Prostate gland (tissue), 2 donors: ENCODE data around the gene ZMAT5. TPM values are rescaled to one million over a fixed set of nuclear protein-coding genes. Genes with fewer than 3 reads are reported as not detected.

Experiments used
- DNase-seq: peaks from one replicate; pipeline ENCODE4 v3.0.0-alpha.2; 2019; ENCODE audit warnings: low spot score
- H3K27ac ChIP-seq, 2 donors: fragments of 200-600 bp; sonication (generic); 2 replicates each; pipeline ENCODE4 v1.5.1; 2017 to 2019
- H3K27me3 ChIP-seq: fragments of 200-600 bp; sonication (generic); replicated peaks from 2 replicates; pipeline ENCODE4 v1.5.1; 2019; ENCODE audit not compliant: insufficient read depth
- H3K36me3 ChIP-seq, 2 donors: fragments of 200-600 bp; sonication (generic); 1 replicate in 1 of 2; 2 replicates in 1 of 2; pipeline versions ENCODE4 v1.5.1 to v1.8.1; 2017 to 2019
- H3K4me1 ChIP-seq: fragments of 200-600 bp; sonication (generic); replicated peaks from 2 replicates; pipeline ENCODE4 v1.5.1; 2019
- H3K4me3 ChIP-seq, 2 donors: fragments of 200-600 bp; sonication (generic); 2 replicates each; pipeline ENCODE4 v1.5.1; 2017 to 2019
- H3K9me3 ChIP-seq: fragments of 200-600 bp; sonication (generic); 2 replicates; pipeline ENCODE4 v1.5.1; 2017
- CTCF ChIP-seq, 4 experiments: fragments of 200-600 bp in 2 of 4; fragments of 450-650 bp in 2 of 4; sonication (generic) in 2 of 4; IDR thresholded peaks; 1 replicate in 3 of 4; 2 replicates in 1 of 4; pipeline ENCODE4 v1.5.1; 2016 to 2019; ENCODE audit warnings: antibody characterized with exemption in 4 of 4, mild to moderate bottlenecking in 2 of 4, moderate library complexity in 2 of 4
- POLR2A ChIP-seq: fragments of 450-650 bp; IDR thresholded peaks from one replicate; pipeline ENCODE4 v1.6.1; 2016; ENCODE audit warnings: antibody characterized with exemption, mild to moderate bottlenecking
- POLR2AphosphoS5 ChIP-seq: sonication (generic); formaldehyde crosslinking; IDR thresholded peaks from one replicate; pipeline ENCODE4 v1.6.1; 2017; ENCODE audit warnings: antibody characterized with exemption
- WGBS: methylation state at CpG from one replicate; pipeline ENCODE4 v1.1.5; 2018; 5-methylcytosine and 5-hydroxymethylcytosine counted together
- intact Hi-C: fragments of 100-400 bp; cut with DNase I; formaldehyde crosslinking; loops from one replicate; pipeline ENCODE4 v1.14.2; 2022
- total RNA-seq, 2 donors: library from RNA; depleted of rRNA; stranded (reverse); fragments of >200 nt; gene quantifications; one replicate each; pipeline ENCODE4 v1.1.0, GENCODE V29; 2016

Gene ZMAT5
- total RNA-seq, 2 donors from 2014 or later: 32.9 to 33.5 TPM

GRCh38 chr22:29753808-29754657 is 12.8 kb downstream of the ZMAT5 start:
- no peak overlapping the region for H3K4me3 ChIP-seq
- no peak for DNase-seq
- H3K4me1 ChIP-seq: no peaks in the 10 kb centered on the region
- no peaks in the 10 kb centered on the region for H3K36me3 ChIP-seq
- no peak overlapping the region for H3K27ac ChIP-seq
- no peaks in the 10 kb centered on the region for H3K9me3 ChIP-seq
- TF ChIP-seq CTCF (IDR thresholded peaks at IDR 0.05): no peak
- no peak for TF ChIP-seq POLR2A
- no peak for TF ChIP-seq POLR2AphosphoS5
- intact Hi-C loops: no loop called here
- WGBS: 91% methylated on average over 16 of the region's 16 CpGs
- no peaks in the 10 kb centered on the region for H3K27me3 ChIP-seq

GRCh38 chr22:29751669-29752068 is 15.1 kb downstream of the ZMAT5 start:
- no peaks in the 10 kb centered on the region for H3K9me3 ChIP-seq
- intact Hi-C loops: no loop called here
- no peaks in the 10 kb centered on the region for H3K4me1 ChIP-seq
- TF ChIP-seq CTCF (IDR thresholded peaks at IDR 0.05): no peak
- no peak overlapping the region for H3K4me3 ChIP-seq
- WGBS: 86% methylated on average over 2 of the region's 2 CpGs
- H3K27ac ChIP-seq: no peak overlapping the region
- no peaks in the 10 kb centered on the region for H3K36me3 ChIP-seq
- no peak for DNase-seq
- H3K27me3 ChIP-seq: no peaks in the 10 kb centered on the region

GRCh38 chr22:29750559-29751538 is 16.0 kb downstream of the ZMAT5 start:
- intact Hi-C loops: no loop called here
- Histone ChIP-seq H3K27me3 (no peaks in the 10 kb centered on the region), H3K36me3 (no peaks in the 10 kb centered on the region), H3K4me1 (no peaks in the 10 kb centered on the region), H3K27ac (no peak overlapping the region), H3K9me3 (no peaks in the 10 kb centered on the region), H3K4me3 (no peak overlapping the region)
- no peak for DNase-seq
- WGBS: 78% methylated on average over 11 of the region's 11 CpGs
- TF ChIP-seq POLR2A (no peak), CTCF (IDR thresholded peaks at IDR 0.05) (no peak), POLR2AphosphoS5 (no peak)

GRCh38 chr22:29750029-29750428 is 16.8 kb downstream of the ZMAT5 start:
- no peak for DNase-seq
- intact Hi-C loops: no loop called here
- H3K27me3 ChIP-seq: no peaks in the 10 kb centered on the region
- no peak overlapping the region for H3K27ac ChIP-seq
- no peak overlapping the region for H3K4me3 ChIP-seq
- no peaks in the 10 kb centered on the region for H3K36me3 ChIP-seq
- no peaks in the 10 kb centered on the region for H3K4me1 ChIP-seq
- no peak for TF ChIP-seq POLR2A
- no peak for TF ChIP-seq POLR2AphosphoS5
- no peak for TF ChIP-seq CTCF (IDR thresholded peaks at IDR 0.05)
- 93% methylated on average over 3 of the region's 3 CpGs for WGBS
- no peaks in the 10 kb centered on the region for H3K9me3 ChIP-seq
